T-cell (primary cell): ENCODE results near the gene MT1A. TPM values are rescaled to one million over a fixed set of nuclear protein-coding genes. Genes with fewer than 3 reads are reported as not detected.

ENCODE experiments used
- ATAC-seq, 4 experiments: fragments of 200-7000 bp in 3 of 4; fragments of 150-1000 bp in 1 of 4; cut with Tn5 transposase; replicated peaks in 1 of 4; 1 replicate in 3 of 4; 2 replicates in 1 of 4; pipeline ENCODE4 v1.10.0; 2021; ENCODE audit warnings: moderate library complexity in 3 of 4, mild to moderate bottlenecking in 2 of 4, moderate number of reproducible peaks in 1 of 4
- CTCF ChIA-PET, 2 donors: fragments of 300-600 bp; sonication (Branson Sonifier 250); formaldehyde crosslinking; loops; one replicate each; lab custom pipeline; 2022; ENCODE audit warnings: antibody characterized with exemption in 2 of 2; lab: Charles Lee
- POLR2A ChIA-PET, 2 donors: fragments of 300-600 bp; sonication (Branson Sonifier 250); formaldehyde crosslinking; loops; one replicate each; lab custom pipeline; 2022; ENCODE audit warnings: antibody characterized with exemption in 2 of 2; lab: Charles Lee
- DNase-seq, 35 experiments: peaks; one replicate each; pipeline versions ENCODE4 v3.0.0 to v3.0.0-alpha.2; 2013 to 2023
- H3K27ac ChIP-seq: one replicate; pipeline ENCODE4 v1.5.1; 2013; ENCODE audit warnings: low read length
- H3K27me3 ChIP-seq, 2 experiments: replicated peaks in 1 of 2; 1 replicate in 1 of 2; 2 replicates in 1 of 2; pipeline versions ENCODE4 v1.6.1 to v1.7.0; 2013; ENCODE audit warnings: low read length in 1 of 2, mixed read lengths in 1 of 2; ENCODE audit not compliant: control insufficient read depth in 2 of 2, insufficient read depth in 2 of 2; ENCODE audit errors: extremely low read depth in 1 of 2
- H3K36me3 ChIP-seq, 2 donors: 1 replicate in 1 of 2; 2 replicates in 1 of 2; pipeline versions ENCODE4 v1.6.1 to v1.7.0; 2013; ENCODE audit warnings: low read length in 1 of 2; ENCODE audit not compliant: control insufficient read depth in 2 of 2, insufficient read depth in 1 of 2; ENCODE audit errors: extremely low read depth in 1 of 2
- H3K4me1 ChIP-seq, 2 experiments: 1 replicate in 1 of 2; 2 replicates in 1 of 2; pipeline versions ENCODE4 v1.6.1 to v1.7.0; 2013; ENCODE audit warnings: low read length in 2 of 2, mixed read lengths in 1 of 2; ENCODE audit not compliant: insufficient read depth in 2 of 2, control insufficient read depth in 1 of 2; ENCODE audit errors: extremely low read depth in 1 of 2
- H3K4me3 ChIP-seq, 2 donors: 1 replicate in 1 of 2; 2 replicates in 1 of 2; pipeline versions ENCODE4 v1.5.1 to v1.7.0; 2013; ENCODE audit warnings: mild to moderate bottlenecking in 2 of 2, low read length in 1 of 2, moderate library complexity in 1 of 2; ENCODE audit not compliant: control insufficient read depth in 1 of 2; ENCODE audit errors: extremely low read depth in 1 of 2
- H3K9me3 ChIP-seq: 2 replicates; pipeline ENCODE4 v1.7.0; 2013
- H3K27ac Mint-ChIP-seq, 2 donors: one replicate each; pipeline ENCODE4 v1.8.0; 2020 to 2021; ENCODE audit warnings: mild to moderate bottlenecking in 2 of 2, mixed read lengths in 2 of 2
- H3K27me3 Mint-ChIP-seq, 2 donors: one replicate each; pipeline ENCODE4 v1.8.0; 2021 to 2022; ENCODE audit warnings: mixed read lengths in 2 of 2
- H3K36me3 Mint-ChIP-seq: one replicate; pipeline ENCODE4 v1.8.0; 2021; ENCODE audit warnings: mixed read lengths
- H3K4me1 Mint-ChIP-seq, 3 donors: one replicate each; pipeline ENCODE4 v1.8.0; 2020 to 2022; ENCODE audit warnings: mixed read lengths in 3 of 3, mild to moderate bottlenecking in 1 of 3
- H3K4me3 Mint-ChIP-seq, 3 donors: one replicate each; pipeline ENCODE4 v1.8.0; 2020 to 2022; ENCODE audit warnings: mild to moderate bottlenecking in 3 of 3, mixed read lengths in 3 of 3, moderate library complexity in 3 of 3
- H3K9me3 Mint-ChIP-seq, 3 donors: one replicate each; pipeline ENCODE4 v1.8.0; 2020 to 2022; ENCODE audit warnings: mixed read lengths in 3 of 3
- WGBS: methylation state at CpG from one replicate; pipeline ENCODE4 v1.1.5; 2013; ENCODE audit warnings: missing lambda C conversion rate; ENCODE audit not compliant: insufficient coverage; 5-methylcytosine and 5-hydroxymethylcytosine counted together
- total RNA-seq, 35 experiments: library from RNA in 6 of 35; stranded (reverse) in 6 of 35; fragments of 120-200 nt in 1 of 35; gene quantifications; one replicate each; pipeline versions ENCODE4 v1.2.1 to v1.2.4 and lab custom pipeline; 2013 to 2026

MT1A gene
- total RNA-seq, 5 donors from 2014 or later (not counting 1 experiment from before 2014, with no cell fraction given): not detected

DNA sequence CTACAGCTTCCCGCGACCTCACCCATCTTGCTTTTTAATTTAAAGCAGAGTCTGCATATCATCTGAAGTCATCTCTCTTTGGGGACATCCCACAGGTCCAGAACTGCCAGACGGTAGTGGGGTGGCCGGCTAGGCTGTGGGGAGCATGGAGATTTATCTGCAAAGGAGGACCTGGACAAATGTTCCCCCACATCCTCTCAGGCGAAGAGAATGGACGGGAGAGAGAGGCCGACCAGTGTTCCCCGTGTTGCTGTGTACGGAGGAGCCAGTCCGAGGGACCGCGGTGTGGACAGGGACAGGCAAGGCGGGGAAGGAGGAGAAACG, 6.7 kb upstream of the MT1A start:
- peaks cover 21 to 61% of the 10 kb centered on the region in 2 experiments for H3K27me3 ChIP-seq
- no peak for ATAC-seq

DNA sequence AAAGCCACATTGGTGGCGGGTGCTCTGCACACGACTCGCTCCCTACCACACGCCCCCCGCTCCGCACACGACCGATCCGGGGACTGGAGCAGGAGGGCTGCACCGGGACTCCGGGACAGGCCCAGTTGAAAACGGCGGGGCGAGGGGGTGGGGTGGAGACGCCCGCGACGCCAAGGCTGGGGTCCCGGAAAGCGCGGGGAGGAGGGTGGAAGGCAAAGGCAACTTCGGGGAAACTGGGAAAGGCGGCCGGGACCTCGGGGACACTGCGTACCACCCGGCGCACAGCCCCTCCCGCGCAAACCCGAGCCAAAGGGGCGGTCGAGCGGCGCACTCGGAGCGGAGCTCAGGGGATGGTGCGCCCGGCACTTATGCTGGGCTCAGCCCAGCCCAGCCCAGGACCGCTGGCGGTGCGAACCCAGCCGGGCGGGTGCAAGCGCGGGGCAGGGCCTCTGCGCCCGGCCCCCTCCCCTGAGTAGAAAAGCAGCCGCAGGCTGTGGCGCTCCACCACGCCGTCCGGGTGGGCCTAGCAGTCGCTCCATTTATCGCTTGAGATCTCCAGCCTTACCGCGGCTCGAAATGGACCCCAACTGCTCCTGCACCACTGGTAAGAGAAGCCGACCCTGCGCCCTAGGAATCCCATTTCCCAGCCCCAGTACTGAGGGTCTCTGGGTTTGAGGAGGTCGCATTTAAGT, 6.2 kb upstream of the MT1A start, which contains the start of gene MT1M:
MT1M (plus strand) TSS at position 504 of the 692 bp plus-strand sequence; CDS start at position 577, 73 bp downstream.
- peak within 1 kb of the TSS; percentile 10 to 21 for H3K4me3 ChIP-seq
- no peak within 1 kb of the TSS for H3K27ac ChIP-seq
- DNase-seq (no peak), ATAC-seq (peak; percentile 17 to 54 (median 40))
- Mint-ChIP-seq H3K4me1 (peaks cover 24 to 37% (median 30%) of the 10 kb centered on the region in 3 donors), H3K36me3 (no peaks in the 10 kb centered on the region), H3K9me3 (no peaks in the 10 kb centered on the region), H3K27me3 (peaks cover 53 to 62% of the 10 kb centered on the region in 2 donors), H3K4me3 (peak within 1 kb of the TSS; percentile 62 to 84 (median 69)), H3K27ac (peak within 1 kb of the TSS in 1 of 2 donors; percentile 39)
- POLR2A ChIA-PET: interaction anchor here in 1 of 2 donors (0.6 kb wide), 1 partner anchor 8 kb away, joined by 3 read pairs; no protein-coding TSS in a partner anchor
- no peaks in the 10 kb centered on the region for H3K9me3 ChIP-seq
- peaks cover 16 to 59% of the 10 kb centered on the region in 2 experiments for H3K27me3 ChIP-seq
- no peaks in the 10 kb centered on the region for H3K36me3 ChIP-seq
- WGBS: 5% methylated on average over 47 of the region's 61 CpGs
- peaks cover 0 to 30% of the 10 kb centered on the region in 2 experiments for H3K4me1 ChIP-seq
- CTCF ChIA-PET: no interaction called here

More for the DNA sequence above, 6.7 kb upstream of the MT1A start:
- no peaks in the 10 kb centered on the region for H3K9me3 ChIP-seq
- Mint-ChIP-seq H3K36me3 (no peaks in the 10 kb centered on the region), H3K9me3 (no peaks in the 10 kb centered on the region), H3K27ac (peak overlapping the region in 1 of 2 donors; percentile 39), H3K27me3 (peaks cover 49 to 61% of the 10 kb centered on the region in 2 donors), H3K4me1 (peaks cover 24 to 38% (median 25%) of the 10 kb centered on the region in 3 donors), H3K4me3 (peak overlapping the region; percentile 62 to 84 (median 69))
- CTCF ChIA-PET: no interaction called here
- POLR2A ChIA-PET: interaction anchor here in 1 of 2 donors (0.6 kb wide), 1 partner anchor 8 kb away, joined by 3 read pairs; no protein-coding TSS in a partner anchor
- 56% methylated on average over 10 of the region's 14 CpGs for WGBS
- no peak for DNase-seq
- H3K36me3 ChIP-seq: no peaks in the 10 kb centered on the region
- peak overlapping the region; percentile 10 to 21 for H3K4me3 ChIP-seq
- H3K4me1 ChIP-seq: peaks cover 0 to 31% of the 10 kb centered on the region in 2 experiments
- H3K27ac ChIP-seq: no peak overlapping the region

- ChIA-PET POLR2A (no interaction called here), CTCF (no interaction called here)
- no peak overlapping the region for H3K4me3 ChIP-seq
- H3K9me3 Mint-ChIP-seq: no peaks in the 10 kb centered on the region
- peaks cover 27 to 40% (median 30%) of the 10 kb centered on the region in 3 donors for H3K4me1 Mint-ChIP-seq
- no peaks in the 10 kb centered on the region for H3K36me3 ChIP-seq
- H3K4me1 ChIP-seq: peaks cover 0 to 33% of the 10 kb centered on the region in 2 experiments
- H3K27ac Mint-ChIP-seq: no peak overlapping the region
- H3K9me3 ChIP-seq: no peaks in the 10 kb centered on the region
- no peaks in the 10 kb centered on the region for H3K36me3 Mint-ChIP-seq
- H3K27me3 ChIP-seq: peaks cover 16 to 62% of the 10 kb centered on the region in 2 experiments
- peak overlapping the region; percentile 43 to 84 (median 45) for H3K4me3 Mint-ChIP-seq
- no peak for ATAC-seq
- WGBS: 30% methylated on average over 2 of the region's 6 CpGs
- H3K27ac ChIP-seq: no peak overlapping the region
- DNase-seq: no peak
- H3K27me3 Mint-ChIP-seq: peaks cover 59 to 68% of the 10 kb centered on the region in 2 donors
Observed at GRCh38 chr16:56632848-56633365, 5.6 kb upstream of the MT1A start.

DNA sequence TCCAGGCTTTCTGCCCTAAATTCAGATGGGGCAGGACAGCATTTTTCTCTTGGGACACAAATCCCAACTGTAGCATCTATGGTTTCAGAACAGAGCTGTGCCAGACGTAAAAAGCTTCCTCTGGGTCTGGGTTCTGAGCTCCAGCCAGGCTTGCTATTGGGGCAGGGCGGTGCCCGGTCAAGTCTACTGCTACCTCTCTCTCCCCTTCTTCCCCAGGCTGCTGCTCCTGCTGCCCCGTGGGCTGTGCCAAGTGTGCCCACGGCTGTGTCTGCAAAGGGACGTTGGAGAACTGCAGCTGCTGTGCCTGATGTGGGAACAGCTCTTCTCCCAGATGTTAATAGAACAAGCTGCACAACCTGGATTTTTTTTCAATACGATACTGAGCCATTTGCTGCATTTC, 4.9 kb upstream of the MT1A start:
- DNase-seq (no peak), ATAC-seq (no peak)
- Histone ChIP-seq H3K4me1 (peaks cover 0 to 40% of the 10 kb centered on the region in 2 experiments), H3K27me3 (peaks cover 16 to 67% of the 10 kb centered on the region in 2 experiments), H3K9me3 (no peaks in the 10 kb centered on the region), H3K27ac (no peak overlapping the region), H3K36me3 (no peaks in the 10 kb centered on the region), H3K4me3 (no peak overlapping the region)
- Mint-ChIP-seq H3K4me3 (peak overlapping the region in 1 of 3 donors; percentile 84), H3K27me3 (peaks cover 62 to 72% of the 10 kb centered on the region in 2 donors), H3K27ac (no peak overlapping the region), H3K36me3 (no peaks in the 10 kb centered on the region), H3K9me3 (no peaks in the 10 kb centered on the region), H3K4me1 (peaks cover 30 to 43% (median 30%) of the 10 kb centered on the region in 3 donors)
- ChIA-PET CTCF (interaction anchor here in 1 of 2 donors (0.6 kb wide), 1 partner anchor 63 kb away, joined by 3 read pairs; no protein-coding TSS in a partner anchor), POLR2A (no interaction called here)
- 71% methylated on average over 3 of the region's 7 CpGs for WGBS

DNA sequence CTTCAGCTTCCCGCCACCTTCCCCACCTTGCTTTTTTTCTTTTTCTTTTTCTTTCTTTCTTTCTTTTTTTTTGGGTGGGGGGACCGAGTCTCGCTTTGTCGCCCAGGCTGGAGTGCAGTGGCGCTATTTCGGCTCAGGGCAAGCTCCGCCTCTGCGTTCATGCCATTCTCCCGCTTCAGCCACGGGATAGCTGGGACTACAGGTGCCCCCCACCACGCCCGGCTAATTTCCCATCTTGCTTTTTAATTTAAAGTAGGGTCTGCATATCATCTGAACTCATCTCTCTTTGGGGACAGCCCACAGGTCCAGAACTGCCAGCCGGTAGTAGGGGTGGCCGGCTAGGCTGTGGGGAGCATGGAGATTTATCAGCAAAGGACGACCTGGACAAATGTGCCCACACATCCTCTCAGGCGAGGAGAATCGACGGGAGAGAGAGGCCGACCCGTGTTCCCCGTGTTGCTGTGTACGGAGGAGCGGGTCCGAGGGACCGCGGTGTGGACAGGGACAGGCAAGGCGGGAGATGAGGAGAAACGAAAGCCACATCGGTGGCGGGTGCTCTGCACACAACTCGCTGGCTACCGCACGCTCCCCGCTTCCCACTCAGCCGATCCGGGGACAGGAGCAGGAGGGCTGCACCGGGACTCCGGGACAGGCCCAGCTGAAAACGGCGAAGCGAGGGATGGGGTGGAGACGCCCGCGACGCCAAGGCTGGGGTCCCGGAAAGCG, 3.6 kb upstream of the MT1A start:
- ChIA-PET POLR2A (no interaction called here), CTCF (interaction anchor here in 1 of 2 donors (0.7 kb wide), 1 partner anchor 74 kb away, joined by 3 read pairs; no protein-coding TSS in a partner anchor)
- H3K4me3 ChIP-seq: peak overlapping the region in 1 of 2 donors; percentile 15
- H3K4me1 Mint-ChIP-seq: peaks cover 30 to 46% (median 30%) of the 10 kb centered on the region in 3 donors
- H3K27me3 Mint-ChIP-seq: peaks cover 73 to 85% of the 10 kb centered on the region in 2 donors
- H3K27ac ChIP-seq: no peak overlapping the region
- H3K4me1 ChIP-seq: peaks cover 0 to 41% of the 10 kb centered on the region in 2 experiments
- DNase-seq: no peak
- 7% methylated on average over 37 of the region's 47 CpGs for WGBS
- no peaks in the 10 kb centered on the region for H3K9me3 Mint-ChIP-seq
- peak overlapping the region; percentile 55 to 84 (median 57) for H3K4me3 Mint-ChIP-seq
- H3K27me3 ChIP-seq: peaks cover 19 to 80% of the 10 kb centered on the region in 2 experiments
- no peaks in the 10 kb centered on the region for H3K36me3 Mint-ChIP-seq
- ATAC-seq: no peak
- no peaks in the 10 kb centered on the region for H3K9me3 ChIP-seq
- peak overlapping the region in 1 of 2 donors; percentile 43 for H3K27ac Mint-ChIP-seq
- no peaks in the 10 kb centered on the region for H3K36me3 ChIP-seq
